Heart right ventricle (tissue), 16 donors: ENCODE results near the gene KCNMB2. TPM values are rescaled to one million over a fixed set of nuclear protein-coding genes. Genes with fewer than 3 reads are reported as not detected.

Experiments
- ATAC-seq, 8 donors: fragments of 200-7000 bp; cut with Tn5 transposase; one replicate each; pipeline ENCODE4 v1.9.1; 2020; ENCODE audit warnings: mild to moderate bottlenecking in 8 of 8, moderate library complexity in 8 of 8, moderate number of reproducible peaks in 1 of 8
- DNase-seq, 2 donors: peaks; one replicate each; pipeline ENCODE4 v3.0.0-alpha.2; 2020
- H3K27ac ChIP-seq, 10 donors: fragments of 200-600 bp; sonication (generic) in 2 of 10; one replicate each; pipeline versions ENCODE4 v1.5.0 to v1.8.0; 2020 to 2022; ENCODE audit warnings: mild to moderate bottlenecking in 3 of 10
- H3K27me3 ChIP-seq, 7 donors: fragments of 200-600 bp; one replicate each; pipeline ENCODE4 v1.8.0; 2021 to 2022; ENCODE audit warnings: mild to moderate bottlenecking in 2 of 7
- H3K36me3 ChIP-seq, 9 donors: fragments of 200-600 bp; sonication (generic) in 1 of 9; one replicate each; pipeline versions ENCODE4 v1.5.0 to v1.8.0; 2020 to 2022; ENCODE audit warnings: mild to moderate bottlenecking in 2 of 9
- H3K4me1 ChIP-seq, 9 donors: fragments of 200-600 bp; sonication (generic) in 1 of 9; one replicate each; pipeline versions ENCODE4 v1.5.0 to v1.8.0; 2020 to 2022; ENCODE audit warnings: mild to moderate bottlenecking in 4 of 9
- H3K4me3 ChIP-seq, 10 donors: fragments of 200-600 bp; sonication (generic) in 2 of 10; one replicate each; pipeline versions ENCODE4 v1.5.0 to v1.8.0; 2020 to 2022; ENCODE audit warnings: mild to moderate bottlenecking in 7 of 10, moderate library complexity in 2 of 10
- H3K9me3 ChIP-seq, 11 donors: fragments of 200-600 bp in 10 of 11; sonication (generic) in 2 of 11; one replicate each; pipeline versions ENCODE4 v1.5.0 to v1.8.0; 2013 to 2022; ENCODE audit warnings: mild to moderate bottlenecking in 2 of 11, control low read depth in 1 of 11, moderate library complexity in 1 of 11
- WGBS, 2 donors: extraction: QIAGEN DNeasy Blood & Tissue Kit; methylation state at CpG; one replicate each; pipeline ENCODE4 v1.1.7; 2013; ENCODE audit warnings: inconsistent platforms in 1 of 2; 5-methylcytosine and 5-hydroxymethylcytosine counted together
- intact Hi-C, 10 donors: fragments of 100-400 bp; cut with DNase I; formaldehyde crosslinking; loops; one replicate each; pipeline versions ENCODE4 v1.11.1 to v1.14.2; 2022
- polyA plus RNA-seq, 2 donors: library from polyadenylated mRNA; stranded (reverse); fragments of 200-250 nt; gene quantifications; one replicate each; pipeline ENCODE4 v1.2.3, GENCODE V29; 2013
- total RNA-seq, 10 donors: library from RNA; stranded (reverse); fragmentation: NEBNext Ultra II Directional in 3 of 10; extraction: Animal tissue kit (Norgen Biotek cat#: 25700) in 3 of 10; gene quantifications; one replicate each; pipeline versions ENCODE4 v1.2.1 to v1.2.4, GENCODE V29; 2021 to 2023
- TF ChIP-seq, protein P1 (sequence below), 9 donors: fragments of 200-600 bp; sonication (generic) in 2 of 9; IDR thresholded peaks; one replicate each; pipeline versions ENCODE4 v1.5.0 to v1.8.0; 2021 to 2022; ENCODE audit warnings: antibody characterized with exemption in 9 of 9, mild to moderate bottlenecking in 5 of 9, moderate library complexity in 1 of 9
- donor health status: Arrhythmogenic right ventricular cardiomyopathy.
- donor health status: ischemic (EF 13 %, LVEDD 7.1; RV severe dilation, severe dysfunction).
- donor health status: healthy with polysubstance abuse.
- donor health status: DM: no; HTN: yes; CAD: no.
- donor health status: DM: no; HTN: no; CAD: no.
- donor health status: ischemic (EF 25% LVEDD 6.9; RV normal size, moderate dysfunction).
- donor health status: ischemic (EF 25% LVEDD 5.7; RV mildly dilated, moderate dysfunction).
- donor health status: healthy.
- donor health status: DM: yes; HTN: yes; CAD: no.
- donor health status: Ischemic cardiomyopathy.
- donor health status: ischemic (EF 35%, LVEDD 5.7; RV mildly dilated, moderate dysfunction).
- donor health status: nonischemic (EF 11% LVEDD 7.7; RV severe dilation, severe dysfunction).
- donor health status: DM: yes; HTN: yes; CAD: no.
- donor health status: PGD.
- donor health status: ischemic (EF 29% LVEDD 5.4; RV normal size, mild dysfunction).
- donor health status: nonischemic (EF 23%, LVEDD 6.1; RV moderate dilation, normal function).

The KCNMB2 gene
- total and polyA plus RNA-seq, 12 donors, result 0.55 to 9.2 (median 3.6) TPM

DNA sequence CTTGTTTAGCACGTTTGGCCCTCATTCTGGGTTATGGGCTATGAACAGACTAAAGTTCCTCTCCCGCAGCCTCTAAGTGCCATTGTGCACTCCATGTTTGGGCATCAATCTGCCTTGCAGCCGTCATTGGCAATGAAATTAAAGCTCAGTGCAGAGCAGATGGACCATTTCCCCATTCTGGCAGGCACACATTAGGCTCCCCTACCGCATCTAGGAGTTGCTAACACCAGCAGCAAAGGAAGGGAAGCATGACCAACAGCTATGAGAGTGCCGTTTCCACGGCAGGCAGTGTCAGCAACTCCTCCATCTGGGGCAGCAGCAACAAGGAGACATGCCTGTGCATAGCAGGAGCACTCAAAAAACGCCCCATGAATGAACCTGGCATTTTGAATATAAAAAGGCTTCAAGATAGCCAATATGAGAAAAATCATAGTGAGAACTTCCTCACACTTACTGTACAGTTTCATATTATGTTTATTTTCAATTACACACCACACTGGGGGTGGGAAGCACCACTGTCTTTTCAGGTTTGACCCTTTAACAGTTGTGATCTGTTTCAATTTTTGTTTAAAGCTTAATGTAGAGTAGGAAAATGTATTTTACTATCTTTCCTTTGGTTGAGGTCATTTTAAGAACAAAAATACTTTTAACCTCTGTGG lies 218.7 kb downstream of the KCNMB2 start:
- Histone ChIP-seq H3K27ac (peak overlapping the region in 1 of 10 donors; percentile 30), H3K4me1 (peaks cover 0 to 4% (median 0%) of the 10 kb centered on the region in 9 donors), H3K36me3 (no peaks in the 10 kb centered on the region), H3K4me3 (no peak overlapping the region), H3K9me3 (peaks cover 0 to 15% (median 0%) of the 10 kb centered on the region in 11 donors), H3K27me3 (no peaks in the 10 kb centered on the region)
- TF ChIP-seq, protein P1, sequence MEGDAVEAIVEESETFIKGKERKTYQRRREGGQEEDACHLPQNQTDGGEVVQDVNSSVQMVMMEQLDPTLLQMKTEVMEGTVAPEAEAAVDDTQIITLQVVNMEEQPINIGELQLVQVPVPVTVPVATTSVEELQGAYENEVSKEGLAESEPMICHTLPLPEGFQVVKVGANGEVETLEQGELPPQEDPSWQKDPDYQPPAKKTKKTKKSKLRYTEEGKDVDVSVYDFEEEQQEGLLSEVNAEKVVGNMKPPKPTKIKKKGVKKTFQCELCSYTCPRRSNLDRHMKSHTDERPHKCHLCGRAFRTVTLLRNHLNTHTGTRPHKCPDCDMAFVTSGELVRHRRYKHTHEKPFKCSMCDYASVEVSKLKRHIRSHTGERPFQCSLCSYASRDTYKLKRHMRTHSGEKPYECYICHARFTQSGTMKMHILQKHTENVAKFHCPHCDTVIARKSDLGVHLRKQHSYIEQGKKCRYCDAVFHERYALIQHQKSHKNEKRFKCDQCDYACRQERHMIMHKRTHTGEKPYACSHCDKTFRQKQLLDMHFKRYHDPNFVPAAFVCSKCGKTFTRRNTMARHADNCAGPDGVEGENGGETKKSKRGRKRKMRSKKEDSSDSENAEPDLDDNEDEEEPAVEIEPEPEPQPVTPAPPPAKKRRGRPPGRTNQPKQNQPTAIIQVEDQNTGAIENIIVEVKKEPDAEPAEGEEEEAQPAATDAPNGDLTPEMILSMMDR (IDR thresholded peaks at IDR 0.05), result no peak
- ATAC-seq, result peak in 3 of 8 donors; percentile 26 to 57 (median 53)
- intact Hi-C loops, result no loop called here
- WGBS, 2 donors, result 51 to 62% methylated on average over 7 of the region's 7 CpGs
- no peak for DNase-seq

DNA sequence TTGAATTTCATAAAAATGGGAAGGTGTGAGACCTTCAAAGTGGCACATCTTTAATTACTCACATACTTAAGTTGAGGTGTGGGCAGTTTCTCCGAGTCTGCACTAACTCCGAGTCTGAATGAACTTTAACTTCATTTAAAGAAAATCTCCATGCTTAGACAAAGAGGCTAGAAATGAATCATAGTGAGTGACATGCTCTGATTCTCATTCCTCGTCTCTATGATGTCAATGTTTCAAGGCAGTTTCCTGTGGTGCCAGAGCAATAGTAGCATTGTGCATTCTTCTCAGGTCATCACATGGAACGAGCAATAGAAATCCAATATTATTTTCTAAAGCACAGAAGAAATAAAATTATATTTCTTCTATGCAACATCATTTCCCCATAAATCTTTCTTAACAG lies 224.8 kb downstream of the KCNMB2 start:
- no peak overlapping the region for H3K4me3 ChIP-seq
- no peak for ATAC-seq
- no peaks in the 10 kb centered on the region for H3K36me3 ChIP-seq
- no peak overlapping the region for H3K27ac ChIP-seq
- H3K4me1 ChIP-seq, result peaks cover 0 to 9% (median 0%) of the 10 kb centered on the region in 9 donors
- H3K27me3 ChIP-seq, result no peaks in the 10 kb centered on the region
- TF ChIP-seq, protein P1 (IDR thresholded peaks at IDR 0.05), result no peak
- 84 to 87% methylated on average over 4 of the region's 4 CpGs for WGBS, 2 donors
- intact Hi-C loops, result no loop called here
- no peak for DNase-seq
- H3K9me3 ChIP-seq, result no peaks in the 10 kb centered on the region

- H3K36me3 ChIP-seq, result no peaks in the 10 kb centered on the region
- WGBS, 2 donors, result 84 to 87% methylated on average over 3 of the region's 3 CpGs
- intact Hi-C loops, result no loop called here
- H3K9me3 ChIP-seq, result no peaks in the 10 kb centered on the region
- H3K27me3 ChIP-seq, result no peaks in the 10 kb centered on the region
- TF ChIP-seq, protein P1 (IDR thresholded peaks at IDR 0.05), result no peak
- DNase-seq (no peak), ATAC-seq (no peak)
- no peak overlapping the region for H3K27ac ChIP-seq
- no peak overlapping the region for H3K4me3 ChIP-seq
- peaks cover 0 to 9% (median 0%) of the 10 kb centered on the region in 9 donors for H3K4me1 ChIP-seq
These were observed 225.2 kb downstream of the KCNMB2 start for GRCh38 chr3:178761461-178761860.

GRCh38 chr3:178762385-178762784 lies 226.1 kb downstream of the KCNMB2 start:
- peak in 1 of 8 donors; percentile 50 for ATAC-seq
- H3K27ac ChIP-seq, result peak overlapping the region in 1 of 10 donors; percentile 44
- intact Hi-C loops, result no loop called here

More at GRCh38 chr3:178762385-178762784, 226.1 kb downstream of the KCNMB2 start:
- H3K4me3 ChIP-seq, result no peak overlapping the region
- TF ChIP-seq, protein P1 (IDR thresholded peaks at IDR 0.05), result no peak
- H3K27me3 ChIP-seq, result no peaks in the 10 kb centered on the region
- no peak for DNase-seq
- peaks cover 0 to 13% (median 0%) of the 10 kb centered on the region in 9 donors for H3K4me1 ChIP-seq
- whole genome bisulfite sequencing, 2 donors, result 52 to 60% methylated on average over 1 of the region's 1 CpG
- H3K9me3 ChIP-seq, result no peaks in the 10 kb centered on the region
- no peaks in the 10 kb centered on the region for H3K36me3 ChIP-seq
